K562 (cell line): Measurements from ENCODE around the gene GMNN. TPM values are rescaled to one million over a fixed set of nuclear protein-coding genes. Genes with fewer than 3 reads are reported as not detected.
A peak's percentile ranks its signal among the peaks of the same experiment; 100 is the strongest.

Experiments used
- ATAC-seq: fragments of 200-7000 bp; cut with Tn5 transposase; 3 replicates; pipeline ENCODE4 v1.9.1; 2020; ENCODE audit warnings: moderate library complexity
- BruUV-seq: library from RNA; stranded (reverse); fragments of 400-500 nt; replicated peaks from 2 replicates; lab custom pipeline; 2021; lab: Mats Ljungman, UMichigan
- CTCF ChIA-PET: fragments of 300-600 bp; formaldehyde crosslinking; extraction: SDS; loops from one replicate; lab custom pipeline; 2021; ENCODE audit warnings: low intra/inter-chr PET ratio; lab: Yijun Ruan, JAX
- POLR2A ChIA-PET: fragments of 300-600, 350-650 bp; sonication (Branson Sonifier 250); formaldehyde crosslinking; extraction: SDS; loops from one replicate; lab custom pipeline; 2021; ENCODE audit warnings: antibody characterized with exemption, inconsistent platforms; lab: Yijun Ruan, JAX
- DNase-seq, 4 experiments: peaks; one replicate each; pipeline versions ENCODE4 v3.0.0 to v3.0.0-alpha.2; 2011 to 2018; ENCODE audit warnings: low spot score in 3 of 4, mixed read lengths in 3 of 4; ENCODE audit errors: extremely low read depth in 1 of 4
- FAIRE-seq: peaks from 2 replicates; lab custom pipeline; 2011; peaks lifted over from hg19 to GRCh38; lab: Jason Lieb, UNC
- H2AFZ ChIP-seq: 2 replicates; pipeline ENCODE4 v1.6.0; 2011; ENCODE audit warnings: low read depth, low read length, control low read depth, inconsistent platforms
- H3K27ac ChIP-seq: fragments of 200-600 bp; 3 replicates; pipeline ENCODE4 v1.8.0; 2011; ENCODE audit warnings: low read depth, mild to moderate bottlenecking, control low read depth, inconsistent platforms, low read length, moderate library complexity, mixed read lengths; ENCODE audit errors: extremely low read depth
- H3K27me3 ChIP-seq, 2 experiments: fragments of 300-600 bp in 1 of 2; 2 replicates in 1 of 2; 3 replicates in 1 of 2; pipeline versions ENCODE4 v1.6.0 to v1.8.0; 2011; ENCODE audit warnings: inconsistent platforms in 2 of 2, low read length in 2 of 2, mild to moderate bottlenecking in 1 of 2, mixed read lengths in 1 of 2, moderate library complexity in 1 of 2; ENCODE audit not compliant: control insufficient read depth in 2 of 2, insufficient read depth in 2 of 2
- H3K36me3 ChIP-seq: fragments of 300-600 bp; 3 replicates; pipeline ENCODE4 v1.8.0; 2011; ENCODE audit warnings: mild to moderate bottlenecking, low read length, inconsistent platforms; ENCODE audit not compliant: control insufficient read depth, insufficient read depth
- H3K4me1 ChIP-seq, 2 experiments: fragments of 200-600 bp in 1 of 2; replicated peaks in 1 of 2; 2 replicates in 1 of 2; 3 replicates in 1 of 2; pipeline versions ENCODE4 v1.5.1 to v1.8.0; 2011; ENCODE audit warnings: inconsistent platforms in 2 of 2, low read length in 2 of 2, mild to moderate bottlenecking in 1 of 2, mixed read lengths in 1 of 2, moderate library complexity in 1 of 2; ENCODE audit not compliant: control insufficient read depth in 2 of 2, insufficient read depth in 2 of 2
- H3K4me2 ChIP-seq: 2 replicates; pipeline ENCODE4 v1.6.1; 2011; ENCODE audit warnings: low read length, control low read depth, inconsistent platforms, mixed read lengths; ENCODE audit not compliant: insufficient read depth
- H3K4me3 ChIP-seq: fragments of 200-600 bp; sonication (generic), shearing (Covaris generic); 2 replicates; pipeline ENCODE4 v1.5.1; 2016; ENCODE audit warnings: control low read depth, inconsistent platforms
- H3K79me2 ChIP-seq: fragments of 200-600 bp; 3 replicates; pipeline ENCODE4 v1.8.0; 2011; ENCODE audit warnings: low read length, inconsistent platforms; ENCODE audit not compliant: control insufficient read depth, insufficient read depth
- H3K9ac ChIP-seq, 2 experiments: 2 replicates each; pipeline versions ENCODE4 v1.6.0 to v1.6.1; 2011; ENCODE audit warnings: low read depth in 2 of 2, low read length in 2 of 2, control low read depth in 1 of 2, inconsistent platforms in 1 of 2, mild to moderate bottlenecking in 1 of 2, mixed read lengths in 1 of 2; ENCODE audit not compliant: insufficient read depth in 1 of 2
- H3K9me1 ChIP-seq: one replicate; pipeline ENCODE4 v1.6.0; 2011; ENCODE audit warnings: inconsistent platforms, mild to moderate bottlenecking, low read length, moderate library complexity; ENCODE audit not compliant: control insufficient read depth, insufficient read depth
- H3K9me3 ChIP-seq: replicated peaks from 2 replicates; pipeline ENCODE4 v1.5.1; 2011; ENCODE audit warnings: low read depth, low read length, inconsistent platforms; ENCODE audit not compliant: control insufficient read depth, insufficient read depth
- H4K20me1 ChIP-seq: replicated peaks from 2 replicates; pipeline ENCODE4 v1.6.1; 2011; ENCODE audit warnings: low read length, inconsistent platforms, mixed read lengths; ENCODE audit not compliant: control insufficient read depth, insufficient read depth
- CTCF ChIP-seq, 3 experiments: IDR thresholded peaks in 2 of 3; conservative IDR thresholded peaks in 1 of 3; 2 replicates each; pipeline ENCODE4 v1.5.1; 2011 to 2012; ENCODE audit warnings: low read length in 3 of 3, mild to moderate bottlenecking in 3 of 3, control low read depth in 2 of 3, improper control_type of control experiment in 1 of 3, inconsistent platforms in 1 of 3, low read depth in 1 of 3, mixed read lengths in 1 of 3, moderate library complexity in 1 of 3; ENCODE audit not compliant: insufficient read depth in 2 of 3
- FOXP1 ChIP-seq: sonication (generic); formaldehyde crosslinking; IDR thresholded peaks from 2 replicates; pipeline ENCODE4 v1.8.0; 2022; ENCODE audit warnings: mild to moderate bottlenecking, missing genetic modification reagents
- MXD1 ChIP-seq: fragments of 250-450 bp; sonication (Bioruptor Pico); IDR thresholded peaks from 2 replicates; pipeline ENCODE4 v1.8.0; 2021; ENCODE audit warnings: borderline replicate concordance, mild to moderate bottlenecking, moderate library complexity; ENCODE audit not compliant: poor library complexity, severe bottlenecking
- RAD21 ChIP-seq, 2 experiments: fragments of 250-450 bp in 1 of 2; fragments of 450-650 bp in 1 of 2; sonication (Bioruptor Pico) in 1 of 2; formaldehyde crosslinking in 1 of 2; IDR thresholded peaks in 1 of 2; conservative IDR thresholded peaks in 1 of 2; 2 replicates each; pipeline versions ENCODE4 v1.4.0 to v1.8.0; 2020 to 2022; ENCODE audit warnings: mild to moderate bottlenecking in 2 of 2, moderate library complexity in 1 of 2
- whole genome bisulfite sequencing: fragments of 100-300 bp; shearing (Covaris generic); methylation state at CpG from one replicate; pipeline ENCODE4 v1.1.6; 2016; ENCODE audit warnings: low coverage, mixed read lengths; ENCODE audit not compliant: insufficient coverage; ENCODE audit errors: missing lambda C conversion rate; 5-methylcytosine and 5-hydroxymethylcytosine counted together
- in situ Hi-C: fragments of 300-500 bp; cut with MboI; formaldehyde crosslinking; loops from 4 replicates; pipeline ENCODE4 v1.15.0; 2018; ENCODE audit warnings: inconsistent platforms, mixed read lengths
- intact Hi-C: fragments of 100-400 bp; cut with micrococcal nuclease; formaldehyde crosslinking; loops from 2 replicates; pipeline ENCODE4 v1.14.2; 2022
- polyA plus RNA-seq, 8 experiments: library from polyadenylated mRNA; depleted of rRNA in 4 of 8; stranded (reverse) in 5 of 8; unstranded in 3 of 8; fragments of >200 nt; fragmentation: Nextera tagmentation in 2 of 8; fragmentation: Illumina TruSeq in 1 of 8; extraction: Ambion mirVana in 2 of 8; extraction: Trizol in 1 of 8; gene quantifications; 2 replicates each; pipeline versions ENCODE4 v1.2.1 to v1.2.3, GENCODE V29; 2011 to 2014; ENCODE audit warnings: inconsistent platforms in 1 of 8, missing spikeins in 1 of 8
- total RNA-seq, 7 experiments: library from RNA; depleted of rRNA in 6 of 7; stranded (reverse); fragments of >200 nt in 6 of 7; fragmentation: Illumina TruSeq in 2 of 7; extraction: Trizol in 2 of 7; gene quantifications; 2 replicates each; pipeline versions ENCODE4 v1.2.1 to v1.2.3, GENCODE V29; 2011 to 2021; ENCODE audit warnings: low replicate concordance in 1 of 7

Gene GMNN
- total and polyA plus RNA-seq, 9 of the 15 experiments (the other 6 are each of a cell fraction or from before 2014, with no cell fraction given): 144 to 370 (median 210) TPM

GRCh38 chr6:24827162-24827561, 52.4 kb downstream of the GMNN start:
- ATAC-seq (peak; percentile 59; the same call in 2 of the 3 replicates), FAIRE-seq (no peak), DNase-seq (no peak)
- Histone ChIP-seq H3K27ac (no peak overlapping the region), H3K4me2 (no peak overlapping the region), H3K9me3 (no peaks in the 10 kb centered on the region), H3K9ac (no peak overlapping the region), H3K4me3 (no peak overlapping the region), H3K27me3 (peaks cover 14 to 24% of the 10 kb centered on the region in 2 experiments), H3K79me2 (no peaks in the 10 kb centered on the region), H2AFZ (no peak overlapping the region), H3K4me1 (no peaks in the 10 kb centered on the region), H3K9me1 (no peaks in the 10 kb centered on the region), H3K36me3 (no peaks in the 10 kb centered on the region), H4K20me1 (no peaks in the 10 kb centered on the region)
- intact Hi-C loops: no loop called here
- 0 out of 4 replicates have a peak, but pooled peaks of 1 of the 2 experiments have one; percentile 32 for TF ChIP-seq RAD21 (CRISPR knock-in tag; conservative IDR thresholded peaks at IDR 0.05 in 1 of 2, IDR thresholded peaks at IDR 0.05 in 1 of 2)
- TF ChIP-seq CTCF (IDR thresholded peaks at IDR 0.05 in 2 of 3, conservative IDR thresholded peaks at IDR 0.05 in 1 of 3; ENCODE audit: insufficient read depth in 2 of 3, low read depth in 1 of 3, low read length in 3 of 3): peak in 1 of 3 experiments; percentile 18; a peak in 1 of 6 replicates
- no peak for TF ChIP-seq FOXP1 (CRISPR knock-in tag)
- no peak for TF ChIP-seq MXD1 (CRISPR knock-in tag)
- CTCF ChIA-PET: no interaction called here
- BruUV-seq: no TSS peak
- 0% methylated on average over 3 of the region's 3 CpGs for WGBS
- in situ Hi-C loops: no loop called here
- POLR2A ChIA-PET: interaction anchor here (0.7 kb wide), 1 partner anchor 25 kb away, joined by 3 read pairs; no protein-coding TSS in a partner anchor
